ENCODE measurements around the gene SIK3.

GRCh38 chr11:117011541-117011898 is 86.7 kb downstream of the SIK3 start:
- TF ChIP-seq CTCF (IDR thresholded peaks at IDR 0.05) (no peak), POLR2A (IDR thresholded peaks at IDR 0.05) (no peak)
